PC-9 (cell line): ENCODE measurements around the gene PDHB. TPM values are rescaled to one million over a fixed set of nuclear protein-coding genes. Genes with fewer than 3 reads are reported as not detected.
"Not testable (repeated sequence)": the region's sequence is repeated elsewhere in the genome, so short reads cannot be mapped to it uniquely, and the experiment has no call there.

Experiments
- BruUV-seq: library from RNA; stranded (reverse); fragments of 400-500 nt; replicated peaks from 2 replicates; lab custom pipeline; 2021; lab: Mats Ljungman, UMichigan
- CTCF ChIA-PET: fragments of 300-600 bp; sonication (Branson Sonifier 250); formaldehyde crosslinking; loops from one replicate; lab custom pipeline; 2022; ENCODE audit warnings: antibody characterized with exemption; lab: Charles Lee
- POLR2A ChIA-PET: fragments of 300-600 bp; sonication (Branson Sonifier 250); formaldehyde crosslinking; loops from one replicate; lab custom pipeline; 2022; ENCODE audit warnings: antibody characterized with exemption; ENCODE audit not compliant: unreplicated experiment; lab: Charles Lee
- DNase-seq, 2 experiments: peaks; one replicate each; pipeline versions ENCODE4 v3.0.0 to v3.0.0-alpha.2; 2015 to 2022; ENCODE audit warnings: mixed read lengths in 1 of 2
- H2AFZ ChIP-seq: fragments of 200-600 bp; sonication (generic); 2 replicates; pipeline ENCODE4 v1.8.1; 2017; ENCODE audit warnings: antibody characterized with exemption
- H3F3A ChIP-seq: fragments of 200-600 bp; sonication (generic); 2 replicates; pipeline ENCODE4 v1.8.1; 2017; ENCODE audit warnings: antibody characterized with exemption, mild to moderate bottlenecking, low read depth; ENCODE audit not compliant: insufficient read depth
- H3K27ac ChIP-seq: fragments of 200-600 bp; sonication (generic); 2 replicates; pipeline ENCODE4 v1.6.1; 2016; ENCODE audit warnings: mixed run types
- H3K27me3 ChIP-seq: fragments of 200-600 bp; sonication (generic); 2 replicates; pipeline ENCODE4 v1.6.1; 2016; ENCODE audit warnings: low read depth, mixed run types; ENCODE audit not compliant: insufficient read depth
- H3K36me3 ChIP-seq: fragments of 200-600 bp; sonication (generic); 2 replicates; pipeline ENCODE4 v1.6.1; 2016; ENCODE audit warnings: low read depth, mixed run types
- H3K4me1 ChIP-seq: fragments of 200-600 bp; sonication (generic); replicated peaks from 2 replicates; pipeline ENCODE4 v1.6.1; 2016; ENCODE audit warnings: mixed run types; ENCODE audit not compliant: insufficient read depth
- H3K4me2 ChIP-seq: fragments of 200-600 bp; sonication (generic); 2 replicates; pipeline ENCODE4 v1.6.1; 2017; ENCODE audit warnings: mixed run types
- H3K4me3 ChIP-seq: fragments of 200-600 bp; sonication (generic); 2 replicates; pipeline ENCODE4 v1.6.1; 2016; ENCODE audit warnings: mixed run types
- H3K79me2 ChIP-seq: fragments of 200-600 bp; sonication (generic); 2 replicates; pipeline ENCODE4 v1.6.1; 2017; ENCODE audit warnings: low read depth, mixed run types
- H3K9me2 ChIP-seq: fragments of 200-600 bp; sonication (generic); 2 replicates; pipeline ENCODE4 v1.8.1; 2017; ENCODE audit warnings: mild to moderate bottlenecking; ENCODE audit not compliant: insufficient read depth
- H3K9me3 ChIP-seq: fragments of 200-600 bp; sonication (generic); 2 replicates; pipeline ENCODE4 v1.8.1; 2016; ENCODE audit warnings: low read depth; ENCODE audit not compliant: insufficient read depth
- H4K20me1 ChIP-seq: fragments of 200-600 bp; sonication (generic); 2 replicates; pipeline ENCODE4 v1.8.1; 2017; ENCODE audit not compliant: insufficient read depth
- CTCF ChIP-seq: fragments of 200-600 bp; sonication (generic); conservative IDR thresholded peaks from 2 replicates; pipeline ENCODE4 v1.6.1; 2017; ENCODE audit warnings: mixed run types, antibody characterized with exemption, mild to moderate bottlenecking, moderate library complexity
- EZH2 ChIP-seq: fragments of 200-600 bp; sonication (generic); IDR thresholded peaks from 2 replicates; pipeline ENCODE4 v1.8.0; 2017; ENCODE audit warnings: antibody characterized with exemption, low read depth
- intact Hi-C: fragments of 100-400 bp; cut with micrococcal nuclease; formaldehyde crosslinking; loops from one replicate; pipeline ENCODE4 v1.10.0; 2022; ENCODE audit not compliant: unreplicated experiment
- total RNA-seq: library from RNA; stranded (reverse); gene quantifications from 2 replicates; pipeline ENCODE4 v1.2.3, GENCODE V29; 2021

The PDHB gene
- total RNA-seq, 1 experiment from 2014 or later, result 69.8 TPM

GRCh38 chr3:58452176-58452575, 18.5 kb upstream of the PDHB start:
- Histone ChIP-seq H3K9me2 (no peaks in the 10 kb centered on the region), H3K27ac (no peak overlapping the region), H3K36me3 (no peaks in the 10 kb centered on the region), H2AFZ (no peak overlapping the region), H4K20me1 (no peaks in the 10 kb centered on the region), H3K9me3 (peaks cover 14% of the 10 kb centered on the region), H3F3A (no peaks in the 10 kb centered on the region; the same call in 1 of the 2 replicates), H3K4me2 (no peak overlapping the region), H3K27me3 (no peaks in the 10 kb centered on the region), H3K4me1 (no peaks in the 10 kb centered on the region), H3K79me2 (no peaks in the 10 kb centered on the region), H3K4me3 (no peak overlapping the region)
- no TSS peak for BruUV-seq
- intact Hi-C loops, result no loop called here
- no peak for DNase-seq
- CTCF ChIA-PET, result no interaction called here
- POLR2A ChIA-PET, result no interaction called here
- TF ChIP-seq CTCF, result no peak
- no peak for TF ChIP-seq EZH2

GRCh38 chr3:58441514-58442450, 8.2 kb upstream of the PDHB start:
- Histone ChIP-seq H3K36me3 (no peaks in the 10 kb centered on the region), H2AFZ (no peak overlapping the region), H3K4me3 (no peak overlapping the region), H3K27me3 (no peaks in the 10 kb centered on the region), H4K20me1 (no peaks in the 10 kb centered on the region), H3K79me2 (no peaks in the 10 kb centered on the region), H3K9me2 (no peaks in the 10 kb centered on the region), H3K9me3 (no peaks in the 10 kb centered on the region), H3K27ac (no peak overlapping the region), H3K4me2 (no peak overlapping the region), H3F3A (no peaks in the 10 kb centered on the region), H3K4me1 (no peaks in the 10 kb centered on the region)
- ChIA-PET CTCF (no interaction called here), POLR2A (interaction anchor here (0.7 kb wide), 1 partner anchor 61 kb away, joined by 4 read pairs; no protein-coding TSS in a partner anchor)
- no peak for TF ChIP-seq EZH2
- TF ChIP-seq CTCF, result no peak
- intact Hi-C loops, result no loop called here
- no peak for DNase-seq
- no TSS peak for BruUV-seq

GRCh38 chr3:58440996-58441355, 7.3 kb upstream of the PDHB start:
- H2AFZ ChIP-seq, intact Hi-C loops, H4K20me1 ChIP-seq, H3K79me2 ChIP-seq, H3K4me1 ChIP-seq, H3K36me3 ChIP-seq, H3K27ac ChIP-seq, H3K4me3 ChIP-seq, CTCF ChIA-PET, H3F3A ChIP-seq, BruUV-seq, H3K4me2 ChIP-seq, H3K27me3 ChIP-seq, H3K9me2 ChIP-seq, DNase-seq, H3K9me3 ChIP-seq: not testable (repeated sequence)
- POLR2A ChIA-PET, result interaction anchor here (0.7 kb wide), 1 partner anchor 61 kb away, joined by 4 read pairs; no protein-coding TSS in a partner anchor

GRCh38 chr3:58437276-58437675, 3.6 kb upstream of the PDHB start:
- H3K27me3 ChIP-seq, H3K27ac ChIP-seq, H3K4me2 ChIP-seq, H3K4me3 ChIP-seq, H4K20me1 ChIP-seq, CTCF ChIA-PET, H2AFZ ChIP-seq, H3K9me3 ChIP-seq, H3F3A ChIP-seq, DNase-seq, intact Hi-C loops, H3K9me2 ChIP-seq, BruUV-seq, H3K36me3 ChIP-seq: not testable (repeated sequence)
- H3K79me2 ChIP-seq, result peaks cover 11% of the 10 kb centered on the region
- peaks cover 13% of the 10 kb centered on the region for H3K4me1 ChIP-seq
- POLR2A ChIA-PET, result interaction anchor here (0.6 kb wide), 1 partner anchor 117 kb away, joined by 4 read pairs; no protein-coding TSS in a partner anchor
